GM19035 (cell line): ENCODE results near the gene PPP2R5E.
A peak's percentile ranks its signal among the peaks of the same experiment; 100 is the strongest.
"Not testable (repeated sequence)": the region's sequence is repeated elsewhere in the genome, so short reads cannot be mapped to it uniquely, and the experiment has no call there.

Experiments used
- ATAC-seq: cut with Tn5 transposase; IDR thresholded peaks from one replicate; pipeline ENCODE4 v1.9.1; 2021; ENCODE audit not compliant: unreplicated experiment

PPP2R5E gene

GRCh38 chr14:63523735-63524426, 19.3 kb downstream of the PPP2R5E start:
- ATAC-seq = no peak

DNA sequence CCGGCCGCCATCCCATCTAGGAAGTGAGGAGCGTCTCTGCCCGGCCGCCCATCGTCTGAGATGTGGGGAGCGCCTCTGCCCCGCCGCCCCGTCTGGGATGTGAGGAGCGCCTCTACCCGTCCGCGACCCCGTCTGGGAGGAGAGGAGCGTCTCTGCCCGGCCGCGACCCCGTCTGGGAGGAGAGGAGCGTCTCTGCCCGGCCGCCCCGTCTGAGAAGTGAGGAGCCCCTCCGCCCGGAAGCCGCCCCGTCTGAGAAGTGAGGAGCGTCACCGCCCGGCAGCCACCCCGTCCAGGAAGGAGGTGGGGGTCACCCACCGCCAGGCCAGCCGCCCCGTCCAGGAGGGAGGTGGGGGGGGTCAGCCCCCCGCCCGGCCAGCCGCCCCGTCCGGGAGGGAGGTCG, 20.7 kb downstream of the PPP2R5E start:
- not testable (repeated sequence) for ATAC-seq

GRCh38 chr14:63517354-63517753, 25.8 kb downstream of the PPP2R5E start:
- no peak for ATAC-seq

GRCh38 chr14:63515240-63515639, 27.9 kb downstream of the PPP2R5E start:
- ATAC-seq = no peak

GRCh38 chr14:63513756-63514155, 29.4 kb downstream of the PPP2R5E start:
- no peak for ATAC-seq

DNA sequence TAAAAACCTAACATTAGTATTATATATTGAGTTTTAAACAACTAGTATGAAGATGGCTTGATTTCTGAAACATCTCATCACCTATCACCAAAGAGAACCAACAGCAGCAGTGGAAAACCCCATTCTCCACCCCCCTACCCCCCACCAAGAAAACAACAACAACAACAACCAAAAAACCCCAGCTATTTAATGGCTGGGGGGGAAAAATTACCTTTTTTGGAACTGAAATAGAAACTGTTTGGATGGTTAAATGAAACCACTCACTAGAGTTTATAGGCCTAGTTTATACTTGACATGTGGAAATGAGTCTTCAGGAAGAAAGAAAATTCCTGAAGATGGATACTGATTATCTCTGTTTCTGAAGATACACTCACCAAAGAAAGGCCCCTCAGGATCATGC, 30.3 kb downstream of the PPP2R5E start:
- ATAC-seq = no peak

DNA sequence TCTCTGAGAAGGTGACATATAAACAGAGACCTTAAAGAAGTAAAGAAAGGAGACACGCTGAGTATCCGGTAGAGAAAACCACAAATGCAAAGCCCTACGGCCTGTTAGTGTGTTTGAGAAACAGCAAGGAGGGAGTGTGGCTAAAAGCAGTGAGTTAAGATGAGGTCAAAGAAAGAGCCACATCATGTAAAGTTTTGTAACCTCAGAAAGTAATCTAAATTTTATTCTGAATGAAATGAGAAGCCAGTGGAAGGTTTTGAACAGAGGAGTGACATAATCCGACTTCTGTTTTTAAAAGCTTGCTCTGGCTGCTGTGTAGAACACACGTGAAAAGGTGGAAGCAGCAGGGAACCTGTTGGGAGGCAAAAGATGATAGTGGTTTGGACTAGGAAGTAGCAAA, 32.6 kb downstream of the PPP2R5E start:
- ATAC-seq = peak; percentile 80

- ATAC-seq = no peak
Observed at GRCh38 chr14:63508033-63508432, 35.1 kb downstream of the PPP2R5E start.

DNA sequence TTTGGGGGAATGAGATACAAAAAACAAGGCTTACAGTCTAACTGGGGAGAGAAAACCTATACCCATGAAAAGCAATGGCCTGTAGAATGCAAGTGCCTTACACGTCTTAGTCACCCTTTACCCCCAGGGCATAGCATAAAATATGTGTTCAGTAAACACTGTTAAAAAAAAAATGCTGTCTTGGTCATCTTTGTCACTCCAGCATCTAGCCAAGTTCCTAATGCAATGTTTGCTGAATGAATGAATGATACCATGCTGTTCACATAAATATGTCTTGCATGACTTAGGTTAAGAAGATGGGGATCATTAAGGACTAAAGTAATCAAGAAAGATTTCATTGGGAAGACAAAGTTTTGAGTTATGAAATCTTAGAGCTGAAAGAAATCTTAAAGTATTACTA, 38.5 kb downstream of the PPP2R5E start:
- ATAC-seq = no peak

- no peak for ATAC-seq
Observed at GRCh38 chr14:63501429-63501828, 41.7 kb downstream of the PPP2R5E start.

DNA sequence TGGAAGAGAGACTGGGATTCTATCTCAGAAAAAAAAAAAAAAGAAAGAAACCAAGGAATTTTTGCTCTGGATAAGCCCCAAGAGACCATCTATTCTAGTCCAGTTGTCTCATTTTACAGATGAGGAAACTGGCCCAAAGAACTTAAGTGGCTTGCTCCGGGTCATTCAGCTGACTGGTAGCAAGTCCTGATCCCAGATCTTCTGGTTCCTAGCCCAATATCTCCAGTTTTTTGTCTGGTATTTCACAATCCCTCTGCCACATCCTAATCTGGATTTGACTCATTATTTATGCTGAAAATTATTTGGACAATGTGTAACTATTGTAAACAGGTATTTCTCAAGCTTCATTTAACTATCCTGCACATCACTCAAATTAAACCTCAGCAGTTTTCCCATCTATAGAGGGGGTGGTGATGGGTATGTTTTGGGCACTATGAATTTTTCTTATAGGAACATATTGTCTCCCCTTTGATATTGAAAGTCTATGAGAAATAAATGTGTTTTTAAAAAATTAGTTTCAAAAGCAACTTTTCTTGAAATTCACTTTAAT, 43.4 kb downstream of the PPP2R5E start:
- ATAC-seq = no peak

DNA sequence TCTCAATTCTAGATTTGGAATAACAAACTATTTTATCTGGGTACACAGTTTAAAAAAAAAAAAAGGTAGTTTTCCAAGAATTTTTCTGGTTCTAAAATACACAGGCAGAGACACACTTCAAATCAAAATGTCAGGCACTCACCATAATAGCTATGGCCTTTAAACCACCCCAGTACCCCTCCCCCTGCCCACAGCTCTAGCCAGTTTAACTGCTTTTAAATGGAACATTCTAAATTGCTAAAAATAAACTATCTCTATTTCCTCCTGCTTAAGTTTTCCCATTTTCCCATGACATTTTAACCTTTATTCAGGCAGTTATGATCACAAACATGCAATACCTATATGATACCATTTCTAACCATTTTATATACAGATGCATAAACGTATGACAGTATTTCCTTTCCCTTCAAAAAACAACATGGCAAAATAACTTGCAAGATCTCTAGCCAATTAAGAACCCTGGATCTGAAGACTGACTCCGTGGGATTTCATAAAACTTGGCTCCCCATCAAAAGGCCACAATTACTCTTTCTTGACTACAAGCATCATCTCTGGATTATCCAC, 46.3 kb downstream of the PPP2R5E start:
- no peak for ATAC-seq

GRCh38 chr14:63493246-63493645, 49.9 kb downstream of the PPP2R5E start:
- no peak for ATAC-seq

- no peak for ATAC-seq
Observed at GRCh38 chr14:63492391-63492790, 50.8 kb downstream of the PPP2R5E start.

GRCh38 chr14:63487724-63488123, 55.5 kb downstream of the PPP2R5E start:
- ATAC-seq = no peak

DNA sequence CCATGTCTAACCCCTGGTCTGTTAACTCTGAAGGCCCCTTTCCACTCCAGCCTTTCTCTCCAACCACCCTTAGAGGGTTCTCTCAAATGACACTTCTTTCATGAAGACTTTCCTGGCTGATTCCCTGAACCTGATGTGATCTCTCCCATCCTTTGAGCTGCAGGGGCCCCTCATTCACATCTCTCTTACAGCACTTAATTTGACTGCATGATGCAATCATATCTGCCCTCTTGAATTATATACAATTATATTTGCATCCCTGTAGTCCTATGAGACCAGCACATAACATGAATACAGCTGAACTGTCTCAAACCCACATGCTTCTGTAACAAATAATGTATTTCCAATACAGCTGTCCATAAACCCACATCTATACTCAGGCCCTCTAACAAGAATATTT, 56.4 kb downstream of the PPP2R5E start:
- ATAC-seq = no peak

DNA sequence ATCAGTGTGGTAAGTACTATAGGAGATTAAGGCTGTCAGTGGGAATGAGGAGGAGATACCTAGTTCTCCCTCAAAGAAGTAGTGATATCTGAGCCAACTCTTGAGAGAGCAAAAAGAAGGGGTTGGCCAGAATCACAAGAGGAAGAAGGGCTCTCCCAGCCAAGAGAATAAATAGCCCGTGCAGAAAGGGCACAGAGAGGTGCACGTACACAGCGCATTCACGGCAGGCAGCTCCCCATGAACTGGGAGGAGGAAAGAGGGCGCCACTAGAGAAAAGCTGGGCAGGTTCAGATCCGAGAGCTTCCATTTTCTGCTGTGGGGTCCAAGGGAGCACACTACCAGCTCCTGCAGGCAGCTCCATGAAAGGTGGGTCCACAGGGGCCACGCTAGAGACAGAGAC, 59.9 kb downstream of the PPP2R5E start:
- ATAC-seq = no peak

GRCh38 chr14:63480599-63480998, 62.6 kb downstream of the PPP2R5E start:
- ATAC-seq = no peak

DNA sequence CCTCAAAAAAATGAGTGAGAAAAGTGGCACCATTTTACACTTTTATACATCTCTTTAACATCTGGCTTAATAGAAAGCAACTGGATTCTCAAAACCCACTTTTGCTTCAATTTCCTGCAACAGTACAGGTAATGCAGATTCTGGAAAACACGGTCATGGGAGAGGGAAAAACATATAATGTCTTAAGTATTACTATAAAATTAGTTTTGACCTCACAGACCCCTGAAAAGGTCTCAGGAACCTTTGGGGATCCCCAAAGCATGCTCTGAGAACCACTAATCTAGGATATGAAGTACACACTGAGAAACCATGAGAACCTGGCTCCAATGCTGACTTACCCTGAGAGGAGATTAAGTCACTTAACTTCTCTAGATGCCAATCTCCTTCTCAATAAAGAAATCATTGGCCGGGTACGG, 64.7 kb downstream of the PPP2R5E start:
- peak; percentile 53 for ATAC-seq

- peak; percentile 82 for ATAC-seq
Observed at GRCh38 chr14:63478010-63478409, 65.2 kb downstream of the PPP2R5E start.

DNA sequence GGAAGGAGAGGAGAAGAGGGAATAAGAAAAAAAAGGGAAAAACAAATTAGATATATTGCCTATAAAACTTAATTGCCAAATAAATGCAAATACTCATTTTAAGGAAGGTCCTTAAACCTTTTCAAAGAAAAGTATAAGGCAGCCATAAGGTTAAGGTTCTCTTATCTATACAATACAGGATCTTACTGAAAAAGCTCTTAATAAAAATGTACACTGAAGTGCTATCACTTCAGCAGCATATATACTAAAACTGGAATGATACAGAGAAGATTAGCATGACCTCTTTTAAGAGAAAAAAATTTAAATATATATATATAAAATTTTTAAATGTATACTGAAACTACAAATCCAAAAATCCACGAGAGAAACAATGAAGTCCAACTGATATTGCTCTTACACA, 65.6 kb downstream of the PPP2R5E start:
- ATAC-seq = no peak

DNA sequence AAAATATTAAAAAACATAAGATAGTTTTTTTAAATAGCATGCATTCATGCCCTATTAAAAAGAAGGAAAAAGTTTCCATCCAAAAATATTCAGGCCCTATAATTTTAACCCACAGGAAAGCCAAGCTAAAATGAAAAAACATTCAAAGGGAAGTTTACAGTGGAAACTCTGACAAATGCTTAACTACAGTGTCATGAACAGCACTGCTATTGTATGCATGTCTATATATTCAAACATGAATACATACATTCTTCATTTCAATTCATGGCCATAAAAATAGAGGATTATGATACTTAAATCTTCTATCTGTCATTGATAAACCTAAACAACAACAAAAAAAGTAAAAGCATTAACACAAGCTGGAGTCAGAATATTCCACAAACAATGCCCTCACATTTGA, 67.4 kb downstream of the PPP2R5E start:
- ATAC-seq = no peak

- ATAC-seq = no peak
Observed at GRCh38 chr14:63474844-63475243, 68.3 kb downstream of the PPP2R5E start.
